Activated T-cell treated with anti-CD3 and anti-CD28 coated beads, Interleukin-2, amount 50 U/mL, for 1 hour (primary cell): ENCODE results near the gene SPPL2C.

Source experiments
- DNase-seq: peaks from one replicate; pipeline ENCODE4 v3.0.0-alpha.2; 2020

SPPL2C gene, protein sequence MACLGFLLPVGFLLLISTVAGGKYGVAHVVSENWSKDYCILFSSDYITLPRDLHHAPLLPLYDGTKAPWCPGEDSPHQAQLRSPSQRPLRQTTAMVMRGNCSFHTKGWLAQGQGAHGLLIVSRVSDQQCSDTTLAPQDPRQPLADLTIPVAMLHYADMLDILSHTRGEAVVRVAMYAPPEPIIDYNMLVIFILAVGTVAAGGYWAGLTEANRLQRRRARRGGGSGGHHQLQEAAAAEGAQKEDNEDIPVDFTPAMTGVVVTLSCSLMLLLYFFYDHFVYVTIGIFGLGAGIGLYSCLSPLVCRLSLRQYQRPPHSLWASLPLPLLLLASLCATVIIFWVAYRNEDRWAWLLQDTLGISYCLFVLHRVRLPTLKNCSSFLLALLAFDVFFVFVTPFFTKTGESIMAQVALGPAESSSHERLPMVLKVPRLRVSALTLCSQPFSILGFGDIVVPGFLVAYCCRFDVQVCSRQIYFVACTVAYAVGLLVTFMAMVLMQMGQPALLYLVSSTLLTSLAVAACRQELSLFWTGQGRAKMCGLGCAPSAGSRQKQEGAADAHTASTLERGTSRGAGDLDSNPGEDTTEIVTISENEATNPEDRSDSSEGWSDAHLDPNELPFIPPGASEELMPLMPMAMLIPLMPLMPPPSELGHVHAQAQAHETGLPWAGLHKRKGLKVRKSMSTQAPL

DNA sequence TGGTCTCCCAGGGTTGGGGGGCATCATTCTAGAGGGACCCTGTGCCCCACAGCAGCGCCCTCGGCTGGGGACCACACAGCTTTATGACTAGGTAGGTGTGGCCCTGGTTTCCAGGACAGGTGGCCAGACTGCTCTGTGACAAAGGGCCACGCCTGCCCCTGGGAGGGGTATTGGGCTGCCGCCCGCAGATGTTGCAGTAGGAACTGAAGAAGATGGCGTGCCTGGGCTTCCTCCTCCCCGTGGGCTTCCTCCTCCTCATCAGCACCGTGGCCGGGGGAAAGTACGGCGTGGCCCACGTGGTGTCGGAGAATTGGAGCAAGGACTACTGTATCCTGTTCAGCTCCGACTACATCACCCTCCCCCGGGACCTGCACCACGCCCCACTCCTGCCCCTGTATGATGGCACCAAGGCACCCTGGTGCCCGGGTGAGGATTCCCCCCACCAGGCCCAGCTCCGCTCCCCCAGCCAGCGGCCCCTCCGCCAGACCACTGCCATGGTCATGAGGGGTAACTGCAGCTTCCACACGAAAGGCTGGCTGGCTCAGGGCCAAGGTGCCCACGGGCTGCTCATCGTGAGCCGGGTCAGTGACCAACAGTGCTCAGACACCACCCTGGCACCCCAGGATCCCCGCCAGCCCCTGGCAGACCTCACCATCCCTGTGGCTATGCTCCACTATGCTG, at the start of gene SPPL2C:
SPPL2C (plus strand) TSS at position 187 of the 681 bp plus-strand sequence; CDS start at position 213, 26 bp downstream.
- DNase-seq: no peak

- DNase-seq: no peak
Measured at GRCh38 chr17:45800816-45801215, 43.9 kb upstream of the SPPL2C start.

- no peak for DNase-seq
Measured at GRCh38 chr17:45801421-45801820, 43.3 kb upstream of the SPPL2C start.

- DNase-seq: no peak
Measured at GRCh38 chr17:45808845-45809244, 35.8 kb upstream of the SPPL2C start.

GRCh38 chr17:45809499-45809898, 35.2 kb upstream of the SPPL2C start:
- no peak for DNase-seq

DNA sequence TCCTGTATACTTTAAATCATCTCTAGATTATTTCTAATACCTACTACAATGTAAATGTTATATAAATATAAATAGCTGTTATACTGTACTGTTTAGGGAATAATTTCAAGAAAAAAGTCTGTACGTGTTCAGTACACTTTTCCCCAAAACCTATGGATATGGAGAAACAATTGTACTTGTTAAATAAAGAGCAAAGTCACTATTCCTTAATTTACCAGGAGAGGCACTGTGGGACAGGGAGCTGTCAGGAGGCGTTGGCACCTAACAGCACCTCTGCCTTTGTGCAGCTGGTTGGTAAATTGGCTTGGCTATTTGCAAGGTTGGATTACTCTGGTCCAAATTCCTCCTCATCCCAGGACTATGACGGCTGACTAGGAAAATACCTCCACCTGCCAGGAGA, 32.6 kb upstream of the SPPL2C start:
- DNase-seq: no peak

GRCh38 chr17:45813048-45813725, 31.5 kb upstream of the SPPL2C start:
- no peak for DNase-seq

DNA sequence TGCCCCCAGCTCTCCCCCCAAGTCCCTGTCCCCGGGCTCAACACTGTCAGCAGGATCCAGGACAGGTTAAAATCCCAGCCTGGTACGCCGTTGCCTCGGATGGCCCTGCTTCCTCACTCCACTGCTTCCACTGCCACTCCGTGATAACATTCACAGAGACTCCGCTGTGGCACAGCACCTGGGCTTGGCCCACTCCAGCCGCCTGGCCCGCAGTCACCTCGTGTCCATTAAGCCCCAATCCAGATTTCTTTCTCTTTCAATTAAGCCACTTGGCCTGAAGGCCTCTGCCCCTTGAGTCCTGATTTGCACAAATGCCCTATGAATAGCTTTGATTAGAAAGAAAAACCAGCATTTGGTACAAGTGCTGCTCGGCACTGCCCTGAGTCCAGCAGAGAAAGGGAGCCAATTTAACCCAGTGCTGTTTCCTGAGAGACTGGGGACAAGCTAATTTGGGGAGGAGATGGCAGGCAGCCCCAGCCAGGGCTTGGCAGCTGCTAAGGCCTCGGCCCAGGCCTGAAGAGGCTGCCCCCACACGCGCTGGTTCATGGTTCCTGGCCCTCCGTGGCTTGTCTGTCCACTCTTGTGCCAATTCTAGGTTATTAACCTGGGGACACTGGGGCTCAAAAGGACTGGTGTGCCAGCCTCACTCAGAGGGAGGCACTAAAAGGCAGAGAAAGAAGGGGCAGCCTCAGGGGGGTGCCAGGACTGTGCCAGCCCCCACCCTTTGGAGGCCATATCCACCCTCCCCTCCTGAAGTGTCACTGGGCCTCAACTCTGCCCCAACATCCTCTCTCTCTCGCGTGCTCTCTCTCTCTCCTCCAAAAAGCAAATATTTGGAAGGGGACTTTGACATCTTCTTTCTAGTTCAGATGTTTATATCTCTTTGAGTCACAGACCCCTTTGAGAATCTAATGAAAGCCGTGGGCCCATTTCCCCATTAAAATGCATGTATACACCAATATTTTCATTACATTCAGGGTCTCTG, 29.8 kb upstream of the SPPL2C start:
- no peak for DNase-seq

DNA sequence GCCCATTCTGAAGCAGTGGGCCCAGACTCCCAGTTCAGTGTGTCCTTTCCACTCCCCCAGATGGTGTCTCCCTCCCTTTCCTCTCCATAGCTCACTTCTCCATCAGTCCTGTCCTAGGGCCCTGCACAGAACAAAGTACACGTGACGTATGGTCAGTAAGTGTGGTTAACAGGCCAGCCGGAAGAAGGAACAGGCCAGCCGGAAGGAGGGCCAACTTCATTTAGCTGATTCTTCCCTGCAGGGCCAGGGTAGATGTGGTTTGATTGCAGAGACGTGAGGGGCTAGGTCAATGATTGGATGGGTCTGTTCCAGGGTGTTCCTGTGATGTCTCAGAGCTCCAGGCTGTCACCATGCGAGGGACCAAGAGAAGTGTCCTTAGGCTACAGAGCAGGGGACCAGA, 28.9 kb upstream of the SPPL2C start:
- DNase-seq: no peak

DNA sequence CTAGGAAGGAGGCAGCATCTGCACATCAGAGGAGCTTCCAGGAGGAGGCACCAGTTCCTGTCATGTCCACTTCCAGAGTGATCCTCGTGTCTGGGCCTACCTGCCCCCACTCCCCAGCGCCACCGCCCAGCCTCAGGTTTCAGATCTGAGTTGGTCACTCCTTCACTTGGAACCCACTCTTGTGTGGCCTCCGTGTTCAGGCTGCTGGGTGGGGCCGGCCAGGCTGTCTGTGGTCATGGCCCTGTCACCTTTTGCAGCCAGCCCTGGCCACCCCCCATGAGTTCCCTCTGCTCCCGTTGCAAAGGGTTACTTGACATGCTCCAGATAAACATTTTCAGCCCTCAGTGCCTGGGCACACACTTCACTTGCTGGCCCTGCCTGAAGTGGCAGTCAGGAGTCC, 26.6 kb upstream of the SPPL2C start:
- DNase-seq: no peak

- DNase-seq: no peak
Measured at GRCh38 chr17:45818699-45819098, 26.0 kb upstream of the SPPL2C start.

DNA sequence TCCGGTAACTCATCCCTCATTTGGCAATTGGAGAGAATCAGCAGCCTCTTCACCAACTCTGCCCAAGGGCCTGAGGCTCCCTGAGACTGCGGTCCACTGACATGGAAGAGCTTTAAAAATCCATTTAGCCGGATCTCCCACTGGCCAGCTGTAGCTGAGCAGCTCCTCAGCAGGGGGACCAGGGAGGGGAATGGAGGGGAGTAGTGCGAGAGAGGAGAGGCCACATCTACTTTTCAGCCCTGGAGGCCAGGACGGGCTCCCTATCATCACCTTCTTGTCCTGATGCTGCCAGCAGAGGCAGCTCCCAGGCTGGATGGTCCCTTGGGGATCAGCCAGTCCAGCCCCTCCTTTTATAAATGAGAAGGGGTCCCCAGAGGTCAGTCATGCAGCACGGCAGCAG, 25.0 kb upstream of the SPPL2C start:
- no peak for DNase-seq

GRCh38 chr17:45820052-45820780, 24.5 kb upstream of the SPPL2C start:
- no peak for DNase-seq

DNA sequence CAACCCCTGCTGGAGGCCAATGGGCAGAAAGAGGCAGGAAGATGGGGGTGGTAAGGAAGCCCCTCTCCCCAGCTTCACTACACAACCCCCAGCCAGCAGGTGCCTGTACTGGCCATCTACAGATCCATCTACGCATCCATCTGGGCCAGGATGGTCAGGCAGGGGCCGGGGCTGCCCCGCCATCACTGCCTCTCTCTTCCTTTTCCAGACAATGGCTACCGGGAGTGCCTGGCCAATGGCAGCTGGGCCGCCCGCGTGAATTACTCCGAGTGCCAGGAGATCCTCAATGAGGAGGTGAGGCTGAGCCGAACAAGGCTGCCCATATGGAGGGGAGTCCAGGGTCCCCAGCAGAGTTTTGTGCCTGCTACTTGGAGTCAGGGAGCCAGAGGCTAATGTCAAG, 23.5 kb upstream of the SPPL2C start:
- DNase-seq: no peak

DNA sequence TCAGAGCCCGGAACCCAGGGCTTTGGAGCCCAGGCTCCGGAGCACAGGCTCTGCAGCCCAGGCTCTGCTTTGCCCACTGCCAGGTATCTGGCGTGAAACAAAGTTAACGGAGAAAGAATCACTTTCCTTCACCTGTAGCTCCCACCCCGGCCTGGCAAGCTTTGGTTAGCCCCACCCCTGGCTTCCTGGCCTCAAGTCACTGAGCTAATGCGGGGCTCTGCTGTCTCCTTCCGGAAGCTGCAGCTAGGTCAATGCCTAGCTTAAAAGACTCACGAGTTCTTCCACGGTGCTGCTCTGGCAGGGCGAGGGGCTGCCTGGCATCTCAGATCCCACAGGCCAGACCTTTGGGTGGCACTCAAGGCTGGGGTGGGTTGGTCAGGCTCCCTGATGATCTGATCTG, 21.1 kb upstream of the SPPL2C start:
- DNase-seq: no peak

- DNase-seq: no peak
Measured at GRCh38 chr17:45824475-45824874, 20.2 kb upstream of the SPPL2C start.

DNA sequence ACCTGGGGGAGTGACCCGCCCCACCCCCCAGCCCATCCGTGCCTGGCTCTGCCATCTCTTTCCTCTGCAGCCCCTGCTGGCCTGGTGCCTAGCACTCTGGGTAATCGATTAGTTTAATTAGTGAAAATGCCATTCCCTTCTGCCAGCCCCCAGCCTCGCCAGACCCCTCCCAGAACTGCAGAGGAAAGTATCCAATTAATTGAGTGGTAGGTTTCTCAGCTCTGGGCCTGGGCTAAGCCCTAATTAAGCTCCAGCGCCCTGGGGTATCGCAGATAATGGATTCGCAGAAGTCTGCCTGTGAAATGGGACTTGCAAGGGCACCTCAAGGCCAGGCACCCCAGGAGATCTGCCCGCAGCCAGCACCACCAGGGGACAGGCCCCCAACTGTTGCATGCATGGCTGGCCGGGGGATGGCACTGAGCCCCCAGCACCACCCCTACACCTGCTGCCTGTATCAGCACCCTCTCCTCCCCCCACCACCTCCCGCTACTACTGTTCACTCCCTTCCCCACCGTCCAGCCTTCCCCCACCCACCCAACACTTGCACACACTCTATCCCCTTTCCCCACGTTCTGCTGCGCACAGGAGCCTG, 19.7 kb upstream of the SPPL2C start:
- DNase-seq: no peak

- DNase-seq: no peak
Measured at GRCh38 chr17:45825792-45826191, 18.9 kb upstream of the SPPL2C start.

DNA sequence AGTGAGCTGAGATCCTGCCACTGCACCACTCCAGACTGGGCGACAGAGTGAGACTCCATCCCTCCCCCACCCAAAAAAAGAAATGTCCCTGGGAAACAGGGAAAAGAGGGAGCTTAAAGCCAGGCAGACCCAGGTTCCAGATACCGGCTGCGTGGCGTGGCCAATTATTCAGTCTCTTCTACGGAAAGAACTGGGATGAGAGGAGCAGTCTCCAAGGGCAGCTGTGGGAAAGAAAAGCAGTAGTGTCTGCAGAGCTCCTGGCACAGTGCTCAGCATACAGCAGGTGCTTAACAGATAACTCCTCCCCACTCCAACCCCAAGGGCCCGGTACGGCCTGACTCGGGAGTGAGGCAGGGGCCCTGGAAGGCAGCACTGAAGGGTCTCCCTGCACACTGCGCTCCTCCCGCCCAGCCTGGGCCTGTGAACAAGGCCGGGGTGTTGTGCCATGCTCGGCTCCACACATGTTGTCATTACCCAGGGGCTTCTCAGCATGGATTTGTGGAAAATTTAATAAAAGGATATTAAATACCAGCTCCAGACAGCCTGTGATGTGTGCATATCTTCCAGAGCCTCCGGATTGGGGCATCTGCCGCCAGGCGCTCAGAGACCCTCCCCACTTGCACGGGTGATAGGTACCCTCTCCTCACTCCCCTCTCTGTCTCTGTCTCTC, 17.6 kb upstream of the SPPL2C start:
- no peak for DNase-seq

GRCh38 chr17:45828171-45828570, 16.5 kb upstream of the SPPL2C start:
- DNase-seq: no peak
